ENCODE results near the gene APPBP2.

DNA sequence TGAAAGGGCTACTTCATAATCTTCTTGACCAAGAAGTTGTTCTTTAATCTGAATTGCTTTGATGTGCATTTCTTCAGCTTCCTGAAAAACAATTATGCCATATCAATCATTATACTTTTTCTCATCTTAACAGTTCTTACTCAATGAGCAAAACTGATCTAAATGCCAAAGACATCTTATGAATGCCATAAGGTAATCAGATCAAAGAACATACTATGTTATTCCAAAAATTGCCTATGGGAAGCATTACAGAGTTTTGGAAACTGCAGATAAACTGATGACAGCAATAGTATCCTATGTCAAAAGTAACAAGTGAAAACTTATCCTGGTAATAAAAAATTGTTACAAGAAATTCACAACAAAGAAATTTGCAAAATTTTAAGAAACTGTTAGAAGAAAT lies 74.1 kb downstream of the APPBP2 start:
- TF ChIP-seq, protein P1, sequence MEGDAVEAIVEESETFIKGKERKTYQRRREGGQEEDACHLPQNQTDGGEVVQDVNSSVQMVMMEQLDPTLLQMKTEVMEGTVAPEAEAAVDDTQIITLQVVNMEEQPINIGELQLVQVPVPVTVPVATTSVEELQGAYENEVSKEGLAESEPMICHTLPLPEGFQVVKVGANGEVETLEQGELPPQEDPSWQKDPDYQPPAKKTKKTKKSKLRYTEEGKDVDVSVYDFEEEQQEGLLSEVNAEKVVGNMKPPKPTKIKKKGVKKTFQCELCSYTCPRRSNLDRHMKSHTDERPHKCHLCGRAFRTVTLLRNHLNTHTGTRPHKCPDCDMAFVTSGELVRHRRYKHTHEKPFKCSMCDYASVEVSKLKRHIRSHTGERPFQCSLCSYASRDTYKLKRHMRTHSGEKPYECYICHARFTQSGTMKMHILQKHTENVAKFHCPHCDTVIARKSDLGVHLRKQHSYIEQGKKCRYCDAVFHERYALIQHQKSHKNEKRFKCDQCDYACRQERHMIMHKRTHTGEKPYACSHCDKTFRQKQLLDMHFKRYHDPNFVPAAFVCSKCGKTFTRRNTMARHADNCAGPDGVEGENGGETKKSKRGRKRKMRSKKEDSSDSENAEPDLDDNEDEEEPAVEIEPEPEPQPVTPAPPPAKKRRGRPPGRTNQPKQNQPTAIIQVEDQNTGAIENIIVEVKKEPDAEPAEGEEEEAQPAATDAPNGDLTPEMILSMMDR (IDR thresholded peaks at IDR 0.05), result no peak
- no peak for TF ChIP-seq POLR2AphosphoS5 (IDR thresholded peaks at IDR 0.05; ENCODE audit: low read depth, low read length)
